Measurements from ENCODE around the gene SLC35E2B.

- TF ChIP-seq POLR2AphosphoS5 (IDR thresholded peaks at IDR 0.05; ENCODE audit: low read depth), result no peak
- TF ChIP-seq REST (IDR thresholded peaks at IDR 0.05; ENCODE audit: insufficient replicate concordance, low read depth), result no peak
These were observed 11.2 kb upstream of the SLC35E2B start for GRCh38 chr1:1703796-1704195.

Data from HL-60 (cell line).